Gastrocnemius medialis (tissue), 4 donors: ENCODE results near the gene STUB1.

ENCODE experiments used
- POLR2A ChIP-seq, 2 donors: fragments of 450-650 bp; IDR thresholded peaks; one replicate each; pipeline ENCODE4 v1.6.1; 2017; ENCODE audit warnings: antibody characterized with exemption in 2 of 2, mild to moderate bottlenecking in 2 of 2, moderate library complexity in 2 of 2
- TF ChIP-seq, protein P1 (sequence below), 5 experiments: fragments of 450-650 bp in 3 of 5; fragments of 200-600 bp in 2 of 5; sonication (generic) in 2 of 5; IDR thresholded peaks in 4 of 5; conservative IDR thresholded peaks in 1 of 5; 1 replicate in 4 of 5; 2 replicates in 1 of 5; pipeline ENCODE4 v1.5.1; 2016 to 2019; ENCODE audit warnings: antibody characterized with exemption in 5 of 5, mild to moderate bottlenecking in 3 of 5, moderate library complexity in 3 of 5

DNA sequence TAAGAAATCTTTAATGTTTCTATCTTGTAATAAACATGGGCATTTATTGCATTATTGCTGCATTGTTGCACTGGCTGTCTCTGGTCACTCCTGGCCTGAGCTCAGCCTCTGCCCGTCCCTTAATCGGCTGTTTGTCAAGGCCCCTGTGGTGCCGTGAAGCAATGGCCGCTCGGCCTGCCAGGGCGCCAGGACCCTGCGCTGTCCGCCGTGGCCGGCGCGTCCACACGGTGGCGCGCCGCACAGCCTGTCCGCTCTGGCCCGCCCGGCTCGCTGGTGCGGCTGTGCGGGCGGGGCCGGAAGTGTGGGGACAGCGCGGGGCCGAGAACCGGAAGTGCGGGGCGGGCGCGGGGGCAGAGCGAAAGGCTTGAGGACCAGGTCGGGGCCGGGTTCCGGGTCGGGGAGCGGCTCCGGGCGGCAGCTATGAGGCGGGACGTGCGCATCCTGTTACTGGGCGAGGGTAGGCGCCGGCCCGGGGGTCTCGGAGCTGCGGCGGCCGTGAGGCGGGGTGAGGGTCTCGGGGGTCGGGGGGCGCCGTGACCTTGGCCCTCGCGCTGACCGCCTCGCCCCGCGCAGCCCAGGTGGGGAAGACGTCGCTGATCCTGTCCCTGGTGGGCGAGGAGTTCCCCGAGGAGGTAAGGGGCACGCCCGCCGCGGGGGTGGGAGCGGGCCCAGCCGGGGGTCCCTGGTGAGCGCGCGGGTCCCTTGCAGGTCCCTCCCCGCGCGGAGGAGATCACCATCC lies 12.3 kb upstream of the STUB1 start, which contains the start of gene RHOT2:
- TF ChIP-seq, protein P1, sequence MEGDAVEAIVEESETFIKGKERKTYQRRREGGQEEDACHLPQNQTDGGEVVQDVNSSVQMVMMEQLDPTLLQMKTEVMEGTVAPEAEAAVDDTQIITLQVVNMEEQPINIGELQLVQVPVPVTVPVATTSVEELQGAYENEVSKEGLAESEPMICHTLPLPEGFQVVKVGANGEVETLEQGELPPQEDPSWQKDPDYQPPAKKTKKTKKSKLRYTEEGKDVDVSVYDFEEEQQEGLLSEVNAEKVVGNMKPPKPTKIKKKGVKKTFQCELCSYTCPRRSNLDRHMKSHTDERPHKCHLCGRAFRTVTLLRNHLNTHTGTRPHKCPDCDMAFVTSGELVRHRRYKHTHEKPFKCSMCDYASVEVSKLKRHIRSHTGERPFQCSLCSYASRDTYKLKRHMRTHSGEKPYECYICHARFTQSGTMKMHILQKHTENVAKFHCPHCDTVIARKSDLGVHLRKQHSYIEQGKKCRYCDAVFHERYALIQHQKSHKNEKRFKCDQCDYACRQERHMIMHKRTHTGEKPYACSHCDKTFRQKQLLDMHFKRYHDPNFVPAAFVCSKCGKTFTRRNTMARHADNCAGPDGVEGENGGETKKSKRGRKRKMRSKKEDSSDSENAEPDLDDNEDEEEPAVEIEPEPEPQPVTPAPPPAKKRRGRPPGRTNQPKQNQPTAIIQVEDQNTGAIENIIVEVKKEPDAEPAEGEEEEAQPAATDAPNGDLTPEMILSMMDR (IDR thresholded peaks at IDR 0.05 in 4 of 5, conservative IDR thresholded peaks at IDR 0.05 in 1 of 5): peak; percentile 77 to 98 (median 89)
- peak; percentile 49 to 87 for TF ChIP-seq POLR2A (IDR thresholded peaks at IDR 0.05)
